Esophagus squamous epithelium (tissue), 5 donors: ENCODE measurements around the gene PLEKHA7. TPM values are rescaled to one million over a fixed set of nuclear protein-coding genes. Genes with fewer than 3 reads are reported as not detected.

ENCODE experiments used
- DNase-seq: peaks from one replicate; lab custom pipeline; 2025; lab: John Stamatoyannopoulos, UW
- H3K27ac ChIP-seq, 4 donors: fragments of 200-600 bp; sonication (generic); one replicate each; pipeline ENCODE4 v1.5.1; 2016 to 2019; ENCODE audit warnings: mild to moderate bottlenecking in 1 of 4
- H3K27me3 ChIP-seq, 4 donors: fragments of 200-600 bp; sonication (generic); 1 replicate in 3 of 4; 2 replicates in 1 of 4; pipeline versions ENCODE4 v1.5.1 to v1.6.0; 2017 to 2021; ENCODE audit warnings: antibody characterized with exemption in 1 of 4
- H3K36me3 ChIP-seq, 3 donors: fragments of 200-600 bp; sonication (generic); one replicate each; pipeline ENCODE4 v1.5.1; 2016 to 2019
- H3K4me1 ChIP-seq, 3 donors: fragments of 200-600 bp; sonication (generic); one replicate each; pipeline ENCODE4 v1.5.1; 2017 to 2019
- H3K4me3 ChIP-seq, 4 donors: fragments of 200-600 bp; sonication (generic); 1 replicate in 3 of 4; 2 replicates in 1 of 4; pipeline ENCODE4 v1.5.1; 2016 to 2019; ENCODE audit warnings: mild to moderate bottlenecking in 2 of 4, moderate library complexity in 1 of 4
- H3K9me3 ChIP-seq, 3 donors: fragments of 200-600 bp; sonication (generic); one replicate each; pipeline ENCODE4 v1.5.1; 2016 to 2019
- CTCF ChIP-seq, 6 experiments: fragments of 450-650 bp in 4 of 6; fragments of 200-600 bp in 2 of 6; sonication (generic) in 2 of 6; IDR thresholded peaks; one replicate each; pipeline ENCODE4 v1.5.1; 2016 to 2019; ENCODE audit warnings: antibody characterized with exemption in 6 of 6, mild to moderate bottlenecking in 4 of 6, moderate library complexity in 4 of 6
- POLR2A ChIP-seq, 4 donors: fragments of 450-650 bp; IDR thresholded peaks; one replicate each; pipeline ENCODE4 v1.6.1; 2017; ENCODE audit warnings: antibody characterized with exemption in 4 of 4, mild to moderate bottlenecking in 4 of 4, moderate library complexity in 3 of 4
- WGBS, 2 donors: methylation state at CpG; one replicate each; pipeline ENCODE4 v1.1.5; 2018; 5-methylcytosine and 5-hydroxymethylcytosine counted together
- intact Hi-C: fragments of 100-400 bp; cut with DNase I; formaldehyde crosslinking; loops from one replicate; pipeline ENCODE4 v1.15.0; 2022
- total RNA-seq, 4 donors: library from RNA; depleted of rRNA; stranded (reverse); fragments of >200 nt; gene quantifications; one replicate each; pipeline ENCODE4 v1.1.0, GENCODE V29; 2016
- donor health status: DM: yes; HTN: yes; CAD: no.

The PLEKHA7 gene
- total RNA-seq, 4 donors from 2014 or later: 49.8 to 129 (median 59.3) TPM

GRCh38 chr11:16827139-16827538 lies 187.1 kb downstream of the PLEKHA7 start:
- Histone ChIP-seq H3K4me1 (peaks cover 0 to 22% (median 3%) of the 10 kb centered on the region in 3 donors), H3K9me3 (no peaks in the 10 kb centered on the region), H3K4me3 (no peak overlapping the region), H3K36me3 (peaks cover 0 to 97% (median 0%) of the 10 kb centered on the region in 3 donors), H3K27ac (no peak overlapping the region), H3K27me3 (no peaks in the 10 kb centered on the region)
- TF ChIP-seq CTCF (IDR thresholded peaks at IDR 0.05) (no peak), POLR2A (IDR thresholded peaks at IDR 0.05) (no peak)
- DNase-seq: no peak
- intact Hi-C loops: no loop called here
- WGBS, 2 donors: 45 to 69% methylated on average over 2 of the region's 2 CpGs

- Histone ChIP-seq H3K27me3 (no peaks in the 10 kb centered on the region), H3K27ac (peak overlapping the region in 1 of 4 donors; percentile 4), H3K36me3 (peaks cover 0 to 85% (median 0%) of the 10 kb centered on the region in 3 donors), H3K9me3 (no peaks in the 10 kb centered on the region), H3K4me3 (no peak overlapping the region), H3K4me1 (peaks cover 0 to 33% (median 3%) of the 10 kb centered on the region in 3 donors)
- TF ChIP-seq POLR2A (IDR thresholded peaks at IDR 0.05) (no peak), CTCF (IDR thresholded peaks at IDR 0.05) (no peak)
- 51 to 56% methylated on average over 5 to 8 of the region's 9 CpGs for WGBS, 2 donors
- intact Hi-C loops: no loop called here
- no peak for DNase-seq
Measured at GRCh38 chr11:16825968-16826367, 188.2 kb downstream of the PLEKHA7 start.

- H3K9me3 ChIP-seq: no peaks in the 10 kb centered on the region
- H3K27me3 ChIP-seq: no peaks in the 10 kb centered on the region
- no peak for DNase-seq
- H3K4me3 ChIP-seq: no peak overlapping the region
- H3K4me1 ChIP-seq: peaks cover 5 to 42% (median 9%) of the 10 kb centered on the region in 3 donors
- no peak overlapping the region for H3K27ac ChIP-seq
- WGBS, 2 donors: 41 to 83% methylated on average over 4 to 5 of the region's 5 CpGs
- peaks cover 0 to 76% (median 0%) of the 10 kb centered on the region in 3 donors for H3K36me3 ChIP-seq
- intact Hi-C loops: no loop called here
- TF ChIP-seq CTCF (IDR thresholded peaks at IDR 0.05) (no peak), POLR2A (IDR thresholded peaks at IDR 0.05) (no peak)
Measured at GRCh38 chr11:16825101-16825500, 189.1 kb downstream of the PLEKHA7 start.

- peak; percentile 21 for DNase-seq
- H3K4me1 ChIP-seq: peaks cover 5 to 53% (median 6%) of the 10 kb centered on the region in 3 donors
- no peaks in the 10 kb centered on the region for H3K9me3 ChIP-seq
- 22 to 32% methylated on average over 6 to 7 of the region's 8 CpGs for WGBS, 2 donors
- TF ChIP-seq CTCF (IDR thresholded peaks at IDR 0.05): peak; percentile 76 to 90 (median 86)
- TF ChIP-seq POLR2A (IDR thresholded peaks at IDR 0.05): no peak
- peaks cover 0 to 64% (median 0%) of the 10 kb centered on the region in 3 donors for H3K36me3 ChIP-seq
- no peak overlapping the region for H3K4me3 ChIP-seq
- peak overlapping the region in 1 of 4 donors; percentile 36 for H3K27ac ChIP-seq
- no peaks in the 10 kb centered on the region for H3K27me3 ChIP-seq
- intact Hi-C loops: no loop called here
Measured at GRCh38 chr11:16820324-16821092, 193.7 kb downstream of the PLEKHA7 start.

GRCh38 chr11:16818284-16818683 lies 195.9 kb downstream of the PLEKHA7 start:
- Histone ChIP-seq H3K27me3 (no peaks in the 10 kb centered on the region), H3K9me3 (no peaks in the 10 kb centered on the region), H3K4me1 (peaks cover 5 to 60% (median 6%) of the 10 kb centered on the region in 3 donors), H3K4me3 (no peak overlapping the region), H3K27ac (no peak overlapping the region), H3K36me3 (peaks cover 0 to 65% (median 0%) of the 10 kb centered on the region in 3 donors)
- TF ChIP-seq CTCF (IDR thresholded peaks at IDR 0.05) (no peak), POLR2A (IDR thresholded peaks at IDR 0.05) (no peak)
- 68 to 72% methylated on average over 4 of the region's 4 CpGs for WGBS, 2 donors
- no peak for DNase-seq
- intact Hi-C loops: no loop called here
